HEK293T (cell line): ENCODE measurements around the gene FBLN2.

Experiments used
- CTCF ChIA-PET: fragments of 350-600 bp; formaldehyde crosslinking; extraction: SDS; loops from one replicate; lab custom pipeline; 2021; ENCODE audit warnings: antibody characterized with exemption, inconsistent platforms; lab: Yijun Ruan, JAX
- POLR2A ChIA-PET: fragments of 350-600 bp; formaldehyde crosslinking; extraction: SDS; loops from one replicate; lab custom pipeline; 2020; ENCODE audit warnings: antibody characterized with exemption, inconsistent platforms; lab: Yijun Ruan, JAX
- DNase-seq: peaks from one replicate; pipeline ENCODE4 v3.0.0; 2012; ENCODE audit warnings: mixed read lengths; ENCODE audit errors: extremely low spot score
- ARNT ChIP-seq: fragments of 450-650 bp; IDR thresholded peaks from 2 replicates; pipeline ENCODE4 v1.6.1; 2017; ENCODE audit warnings: mild to moderate bottlenecking
- BHLHE40 ChIP-seq: fragments of 450-650 bp; IDR thresholded peaks from 2 replicates; pipeline ENCODE4 v1.6.1; 2016; ENCODE audit warnings: mild to moderate bottlenecking, moderate library complexity, borderline replicate concordance
- CTBP1 ChIP-seq: fragments of 450-650 bp; IDR thresholded peaks from 2 replicates; pipeline ENCODE4 v1.6.1; 2016; ENCODE audit warnings: borderline replicate concordance
- ELF4 ChIP-seq: fragments of 450-650 bp; IDR thresholded peaks from 2 replicates; pipeline ENCODE4 v1.6.1; 2017; ENCODE audit warnings: antibody characterized with exemption
- FOXA1 ChIP-seq: fragments of 450-650 bp; IDR thresholded peaks from 2 replicates; pipeline ENCODE4 v1.6.1; 2016; ENCODE audit warnings: mild to moderate bottlenecking
- FOXK2 ChIP-seq: fragments of 450-650 bp; IDR thresholded peaks from 2 replicates; pipeline ENCODE4 v1.6.1; 2016; ENCODE audit warnings: mild to moderate bottlenecking
- FOXM1 ChIP-seq: fragments of 450-650 bp; IDR thresholded peaks from 2 replicates; pipeline ENCODE4 v1.6.1; 2017; ENCODE audit warnings: mild to moderate bottlenecking, borderline replicate concordance
- HDGF ChIP-seq: fragments of 450-650 bp; IDR thresholded peaks from 2 replicates; pipeline ENCODE4 v1.6.1; 2017; ENCODE audit warnings: antibody characterized with exemption, borderline replicate concordance
- L3MBTL2 ChIP-seq: fragments of 450-650 bp; conservative IDR thresholded peaks from 2 replicates; pipeline ENCODE4 v1.6.1; 2016; ENCODE audit warnings: mild to moderate bottlenecking
- LEF1 ChIP-seq: fragments of 450-650 bp; IDR thresholded peaks from 2 replicates; pipeline ENCODE4 v1.6.1; 2017; ENCODE audit warnings: mild to moderate bottlenecking, borderline replicate concordance
- NFRKB ChIP-seq: fragments of 450-650 bp; IDR thresholded peaks from 2 replicates; pipeline ENCODE4 v1.6.1; 2016; ENCODE audit warnings: mild to moderate bottlenecking, moderate library complexity
- PKNOX1 ChIP-seq: fragments of 450-650 bp; IDR thresholded peaks from 2 replicates; pipeline ENCODE4 v1.6.1; 2016
- SP1 ChIP-seq: fragments of 450-650 bp; IDR thresholded peaks from 2 replicates; pipeline ENCODE4 v1.6.1; 2017
- SUZ12 ChIP-seq: fragments of 450-650 bp; IDR thresholded peaks from 2 replicates; pipeline ENCODE4 v1.6.1; 2016; ENCODE audit warnings: mild to moderate bottlenecking
- TARDBP ChIP-seq: fragments of 450-650 bp; IDR thresholded peaks from 2 replicates; pipeline ENCODE4 v1.6.1; 2016
- ZNF384 ChIP-seq: fragments of 450-650 bp; IDR thresholded peaks from 2 replicates; pipeline ENCODE4 v1.6.1; 2016

Gene FBLN2

DNA sequence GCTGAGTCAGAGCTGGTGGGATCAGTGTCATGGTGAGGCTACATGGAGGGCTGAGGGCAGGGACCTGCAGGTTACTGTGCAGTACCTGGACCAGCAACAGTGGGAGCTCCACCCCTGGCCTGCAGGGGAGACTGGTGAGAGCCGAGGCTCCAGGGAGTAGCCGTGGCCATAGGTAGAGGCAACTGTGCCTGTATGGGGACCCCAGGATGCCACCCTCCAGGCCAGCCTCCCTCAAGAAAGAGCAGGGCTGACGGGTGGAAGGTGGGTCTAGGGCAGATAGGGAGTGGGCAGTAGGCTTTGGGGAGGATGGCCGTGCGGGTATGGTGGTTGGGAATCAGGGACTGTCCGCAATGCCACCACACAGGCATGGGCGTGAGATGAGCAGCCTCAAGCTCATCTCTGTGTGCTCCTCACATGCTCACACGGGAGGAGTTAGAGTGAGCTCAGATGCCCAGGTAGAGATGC lies 35.5 kb downstream of the FBLN2 start:
- POLR2A ChIA-PET: no interaction called here
- CTCF ChIA-PET: interaction anchor here (0.6 kb wide), 1 partner anchor 23 kb away, joined by 3 read pairs; no protein-coding TSS in a partner anchor
- TF ChIP-seq HDGF (no peak), FOXM1 (no peak), SP1 (no peak), FOXA1 (no peak), PKNOX1 (no peak)
- no peak for DNase-seq

DNA sequence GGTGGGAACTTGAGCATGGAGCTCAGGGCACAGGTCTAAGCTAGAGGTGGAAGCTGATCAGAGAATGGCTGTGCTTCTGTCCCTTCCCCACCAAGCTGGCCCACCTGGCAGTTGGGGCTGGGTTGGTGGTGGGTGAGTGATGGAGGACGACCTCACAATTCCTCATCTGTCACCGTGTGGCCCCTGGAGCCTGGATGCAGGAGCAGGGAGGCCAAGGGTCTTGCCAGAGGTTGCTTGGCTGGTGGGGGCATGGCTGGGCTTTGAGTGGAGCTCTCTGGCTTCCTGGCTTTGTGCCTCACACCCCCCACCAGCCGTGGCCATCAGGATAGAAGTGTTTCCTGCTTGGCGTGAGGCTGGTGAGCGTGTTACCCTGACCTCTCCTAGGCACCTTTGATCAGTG lies 36.0 kb downstream of the FBLN2 start:
- DNase-seq: no peak
- TF ChIP-seq SP1: no peak
- TF ChIP-seq L3MBTL2: no peak
- TF ChIP-seq PKNOX1: no peak
- no peak for TF ChIP-seq NFRKB
- TF ChIP-seq CTBP1: no peak
- no peak for TF ChIP-seq BHLHE40
- no peak for TF ChIP-seq FOXK2
- TF ChIP-seq ELF4: no peak
- no peak for TF ChIP-seq ZNF384
- TF ChIP-seq SUZ12: no peak
- TF ChIP-seq HDGF: no peak
- no peak for TF ChIP-seq LEF1
- no peak for TF ChIP-seq TARDBP
- no peak for TF ChIP-seq FOXA1
- no peak for TF ChIP-seq ARNT
- TF ChIP-seq FOXM1: no peak
- ChIA-PET POLR2A (no interaction called here), CTCF (no interaction called here)

DNA sequence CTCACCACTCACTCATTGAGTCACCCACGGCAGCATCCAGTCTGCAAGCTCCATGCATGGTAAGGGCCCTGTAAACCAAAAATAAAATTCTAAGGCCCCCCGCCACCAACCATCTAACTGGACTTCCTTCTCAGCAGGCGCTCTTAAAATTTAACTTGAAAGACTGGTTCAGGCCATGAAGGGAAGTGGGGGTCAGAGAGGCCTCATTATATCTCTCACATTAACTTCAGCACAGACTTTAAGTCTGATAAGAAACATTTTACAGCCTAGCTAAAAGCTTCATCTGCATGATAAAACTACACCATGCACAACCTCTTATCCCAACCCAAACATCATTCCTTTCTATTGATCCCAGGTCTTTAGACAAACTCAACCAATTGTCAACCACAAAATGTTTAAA lies 38.5 kb downstream of the FBLN2 start:
- ChIA-PET CTCF (interaction anchor here (0.7 kb wide), 1 partner anchor 121 kb away, joined by 4 read pairs; no protein-coding TSS in a partner anchor), POLR2A (interaction anchor here (0.8 kb wide), 1 partner anchor 25 kb away, joined by 3 read pairs; no protein-coding TSS in a partner anchor)
- TF ChIP-seq ZNF384 (no peak), FOXK2 (no peak), BHLHE40 (no peak), PKNOX1 (no peak)
- DNase-seq: no peak

- DNase-seq: no peak
Measured at GRCh38 chr3:13588221-13588701, 39.3 kb downstream of the FBLN2 start.

GRCh38 chr3:13588993-13589392 lies 40.1 kb downstream of the FBLN2 start:
- no peak for TF ChIP-seq BHLHE40
- no peak for TF ChIP-seq ZNF384
- no peak for TF ChIP-seq ARNT
- no peak for TF ChIP-seq NFRKB
- no peak for TF ChIP-seq LEF1
- no peak for TF ChIP-seq SUZ12
- no peak for TF ChIP-seq FOXK2
- no peak for TF ChIP-seq L3MBTL2
- no peak for DNase-seq
- ChIA-PET CTCF (no interaction called here), POLR2A (no interaction called here)

More at GRCh38 chr3:13588221-13588701, 39.3 kb downstream of the FBLN2 start:
- TF ChIP-seq FOXK2: no peak
- no peak for TF ChIP-seq ZNF384
- no peak for TF ChIP-seq LEF1
- no peak for TF ChIP-seq BHLHE40
- no peak for TF ChIP-seq SUZ12
- TF ChIP-seq ARNT: no peak
- no peak for TF ChIP-seq ELF4
- no peak for TF ChIP-seq TARDBP
- TF ChIP-seq CTBP1: no peak
- no peak for TF ChIP-seq SP1
- no peak for TF ChIP-seq FOXM1
- TF ChIP-seq PKNOX1: no peak
- no peak for TF ChIP-seq L3MBTL2
- TF ChIP-seq NFRKB: no peak
- TF ChIP-seq HDGF: no peak
- TF ChIP-seq FOXA1: no peak
- ChIA-PET CTCF (no interaction called here), POLR2A (interaction anchor here (0.8 kb wide), 1 partner anchor 26 kb away, joined by 3 read pairs; no protein-coding TSS in a partner anchor)

DNA sequence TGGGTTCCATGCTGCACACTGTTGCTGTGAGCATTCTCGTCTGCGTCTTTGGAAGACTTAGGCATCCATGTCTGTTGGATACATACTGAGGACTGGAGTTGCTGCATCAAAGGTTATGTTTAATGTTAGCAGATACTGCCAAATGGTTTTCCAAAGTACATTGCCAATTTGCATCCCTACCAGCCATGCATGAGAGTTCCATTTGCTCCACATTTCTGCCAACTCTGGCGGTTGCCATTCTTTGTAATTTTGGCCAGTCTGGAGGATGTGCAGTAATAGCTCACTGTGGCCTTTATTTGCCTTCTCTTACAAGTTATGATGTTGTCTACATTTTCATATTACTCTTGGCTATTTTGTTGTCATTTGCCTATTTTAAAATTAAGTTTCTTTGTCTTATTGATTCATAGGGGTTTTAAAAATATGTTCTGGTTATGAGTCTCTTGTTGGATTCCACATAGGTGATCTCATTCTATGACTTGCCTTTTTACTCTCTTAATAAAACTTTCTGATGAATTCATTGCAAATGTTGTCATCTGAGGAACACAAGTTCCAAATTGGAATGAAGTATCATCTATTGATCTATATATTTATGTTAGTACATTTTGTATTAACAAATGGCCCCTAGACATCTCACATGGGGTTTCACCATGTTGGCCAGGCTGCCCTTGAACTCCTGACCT lies 42.1 kb downstream of the FBLN2 start:
- no peak for DNase-seq
- POLR2A ChIA-PET: no interaction called here
- no peak for TF ChIP-seq CTBP1
- TF ChIP-seq ELF4: no peak
- TF ChIP-seq PKNOX1: no peak
- no peak for TF ChIP-seq FOXM1
- no peak for TF ChIP-seq FOXA1
- TF ChIP-seq ZNF384: no peak
- no peak for TF ChIP-seq SUZ12
- TF ChIP-seq SP1: no peak
- no peak for TF ChIP-seq HDGF
- TF ChIP-seq FOXK2: no peak
- TF ChIP-seq BHLHE40: no peak
- CTCF ChIA-PET: no interaction called here
